ENCODE measurements around the gene CCDC77.

CCDC77 gene

DNA sequence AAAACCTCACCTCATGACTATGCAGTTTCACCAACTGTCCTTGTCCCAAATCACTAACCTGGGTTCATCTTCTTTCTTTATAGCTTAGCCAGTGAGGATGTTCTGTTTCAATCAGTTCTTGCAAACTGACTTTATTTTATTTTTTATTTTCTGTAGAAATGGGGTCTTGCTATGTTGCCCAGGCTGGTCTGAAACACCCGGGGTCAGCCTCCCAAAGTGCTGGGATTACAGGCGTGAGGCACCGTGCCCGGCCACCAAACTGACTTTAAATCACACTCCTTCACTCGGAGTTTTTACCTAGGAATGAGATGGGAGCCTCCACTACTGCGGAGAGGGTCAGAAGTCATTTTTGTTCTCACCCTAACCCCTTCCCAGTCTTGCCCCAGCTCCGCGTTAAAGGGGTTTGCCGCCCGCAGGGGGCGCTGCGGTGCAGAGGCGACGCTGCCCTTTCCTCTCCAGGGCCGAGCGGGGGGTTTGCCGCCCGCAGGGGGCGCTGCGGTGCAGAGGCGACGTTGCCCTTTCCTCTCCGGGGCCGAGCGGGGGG lies 51.3 kb downstream of the CCDC77 start:
- DNase-seq (ENCODE audit: low read depth in 2 of 2), result no peak

DNA sequence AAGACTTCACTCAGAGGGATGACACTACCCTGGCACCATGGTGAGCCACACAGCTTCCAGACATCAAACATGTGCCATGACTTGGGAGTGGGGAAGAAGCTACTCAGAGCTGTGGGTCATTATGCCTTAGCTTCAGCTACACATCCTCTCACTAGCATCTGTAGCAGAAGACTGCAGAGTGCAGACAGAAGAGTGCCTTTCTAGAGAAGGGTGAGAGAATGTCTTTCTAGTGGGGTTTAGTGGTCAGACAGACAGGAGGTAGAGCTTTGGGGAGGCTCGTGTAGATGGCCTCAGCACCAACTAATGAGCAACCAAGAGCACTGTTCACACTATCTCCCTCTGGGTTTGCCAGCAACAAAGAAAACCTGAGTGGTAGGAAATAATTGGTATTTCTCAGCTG lies 53.4 kb downstream of the CCDC77 start:
- no peak for DNase-seq (ENCODE audit: low read depth in 2 of 2)

DNA sequence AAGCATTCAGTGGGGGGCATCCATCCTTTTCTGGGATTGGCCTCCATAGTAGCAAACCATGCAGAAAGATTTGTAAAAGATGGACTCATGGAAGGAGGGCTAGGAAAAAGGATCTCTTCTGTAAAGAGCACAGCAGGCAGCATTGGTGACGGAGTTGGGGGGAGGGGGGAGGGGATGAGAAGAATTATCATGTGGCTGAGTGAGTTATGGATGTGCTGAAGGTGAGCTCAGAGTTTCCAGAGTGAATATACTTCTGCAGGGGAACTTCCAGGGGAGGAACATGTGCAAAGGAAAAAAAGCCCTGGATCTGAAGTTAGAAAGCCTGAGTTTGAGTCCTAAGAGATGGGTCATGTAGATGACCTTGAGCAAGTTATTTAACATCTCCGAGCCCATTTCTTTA lies 54.4 kb downstream of the CCDC77 start:
- DNase-seq (ENCODE audit: low read depth in 2 of 2), result no peak

- no peak for DNase-seq (ENCODE audit: low read depth in 2 of 2)
These were observed 56.2 kb downstream of the CCDC77 start for GRCh38 chr12:457676-458075.

DNA sequence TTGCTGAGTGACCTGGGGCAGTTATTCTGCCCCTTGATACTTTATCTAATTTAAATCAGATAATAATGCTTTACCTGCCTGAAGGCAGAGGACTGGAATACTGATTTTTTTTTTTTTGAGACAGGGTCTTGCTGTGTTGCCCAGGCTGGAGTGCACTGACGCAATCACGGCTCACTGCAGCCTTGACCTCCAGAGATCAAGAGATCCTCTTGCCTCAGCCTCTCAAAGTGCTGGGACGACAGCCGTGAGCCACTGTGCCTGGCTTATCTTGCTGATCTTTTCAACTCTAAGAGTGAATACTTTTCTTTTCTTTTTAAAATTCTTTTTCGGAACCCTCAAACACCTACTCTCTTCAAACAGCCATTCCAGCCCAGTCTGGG lies 57.6 kb downstream of the CCDC77 start:
- DNase-seq (ENCODE audit: low read depth in 2 of 2), result no peak

- no peak for DNase-seq (ENCODE audit: low read depth in 2 of 2)
These were observed 58.2 kb downstream of the CCDC77 start, which contains the start of gene B4GALNT3 for GRCh38 chr12:459430-460258. Gene B4GALNT3, plus strand, starts transcription at chr12:459939. Its CDS starts 438 bp downstream, at chr12:460377.

- DNase-seq (ENCODE audit: low read depth in 2 of 2), result no peak
These were observed 59.1 kb downstream of the CCDC77 start for GRCh38 chr12:460261-461230.

DNA sequence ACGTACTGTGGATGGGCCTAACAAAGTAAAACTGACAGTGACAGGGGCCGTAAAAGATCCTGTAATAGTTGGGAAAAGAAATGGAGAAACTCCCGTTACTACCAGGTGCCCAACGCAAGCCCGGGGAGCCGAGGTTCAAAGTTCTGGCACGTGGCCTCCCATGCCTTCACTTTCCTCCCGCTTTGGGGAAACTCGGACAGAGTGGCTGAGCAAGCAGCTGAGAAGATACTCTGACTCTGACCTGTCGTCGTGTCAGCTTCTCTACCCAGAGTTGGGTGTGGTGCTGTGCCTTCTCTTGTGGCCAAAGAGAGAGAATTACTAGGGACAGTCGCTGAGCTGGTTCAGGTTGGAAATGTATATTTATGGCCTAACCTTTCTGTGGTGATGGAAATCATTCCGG lies 60.0 kb downstream of the CCDC77 start:
- DNase-seq (ENCODE audit: low read depth in 2 of 2), result no peak

DNA sequence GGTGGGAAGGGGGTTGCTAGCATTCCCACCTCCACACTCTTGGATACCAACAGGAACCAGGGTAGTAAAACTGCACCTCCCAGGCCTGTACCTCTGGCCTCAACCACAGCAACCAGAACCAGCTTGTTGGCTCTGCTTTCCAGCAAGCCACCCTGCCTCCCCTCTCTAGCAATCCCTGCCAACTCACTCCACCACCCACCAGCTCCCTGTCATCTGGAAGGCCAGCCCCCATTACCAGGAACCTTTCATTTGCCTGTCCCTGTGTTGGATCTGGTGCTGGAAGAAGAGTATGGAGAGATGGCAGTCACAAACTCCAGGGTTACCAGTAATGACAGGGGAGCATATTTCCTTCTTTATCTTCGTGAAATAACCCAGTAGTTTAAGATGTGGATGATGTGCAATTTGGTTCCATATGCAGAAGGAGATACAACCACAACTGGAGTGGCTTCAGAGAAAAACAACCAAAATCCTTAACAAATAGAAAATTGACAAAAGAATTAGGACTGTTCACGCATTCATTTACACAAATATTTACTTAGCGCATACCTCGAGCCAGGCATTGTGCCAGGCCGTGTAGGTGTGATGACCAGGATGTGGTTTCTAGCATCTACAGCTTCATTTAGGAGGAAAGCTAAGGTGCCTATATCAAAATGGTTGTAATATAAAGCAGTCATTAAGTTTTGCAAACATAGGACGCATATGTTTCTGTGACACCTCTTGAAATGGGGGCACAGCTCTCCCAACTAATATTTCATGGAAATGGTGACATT lies 61.7 kb downstream of the CCDC77 start:
- no peak for DNase-seq (ENCODE audit: low read depth in 2 of 2)

GRCh38 chr12:464484-465267 lies 63.2 kb downstream of the CCDC77 start:
- DNase-seq (ENCODE audit: low read depth in 2 of 2), result no peak

- no peak for DNase-seq (ENCODE audit: low read depth in 2 of 2)
These were observed 64.6 kb downstream of the CCDC77 start for GRCh38 chr12:466039-466438.

GRCh38 chr12:466762-467161 lies 65.3 kb downstream of the CCDC77 start:
- no peak for DNase-seq (ENCODE audit: low read depth in 2 of 2)

GRCh38 chr12:467591-467990 lies 66.1 kb downstream of the CCDC77 start:
- no peak for DNase-seq (ENCODE audit: low read depth in 2 of 2)

DNA sequence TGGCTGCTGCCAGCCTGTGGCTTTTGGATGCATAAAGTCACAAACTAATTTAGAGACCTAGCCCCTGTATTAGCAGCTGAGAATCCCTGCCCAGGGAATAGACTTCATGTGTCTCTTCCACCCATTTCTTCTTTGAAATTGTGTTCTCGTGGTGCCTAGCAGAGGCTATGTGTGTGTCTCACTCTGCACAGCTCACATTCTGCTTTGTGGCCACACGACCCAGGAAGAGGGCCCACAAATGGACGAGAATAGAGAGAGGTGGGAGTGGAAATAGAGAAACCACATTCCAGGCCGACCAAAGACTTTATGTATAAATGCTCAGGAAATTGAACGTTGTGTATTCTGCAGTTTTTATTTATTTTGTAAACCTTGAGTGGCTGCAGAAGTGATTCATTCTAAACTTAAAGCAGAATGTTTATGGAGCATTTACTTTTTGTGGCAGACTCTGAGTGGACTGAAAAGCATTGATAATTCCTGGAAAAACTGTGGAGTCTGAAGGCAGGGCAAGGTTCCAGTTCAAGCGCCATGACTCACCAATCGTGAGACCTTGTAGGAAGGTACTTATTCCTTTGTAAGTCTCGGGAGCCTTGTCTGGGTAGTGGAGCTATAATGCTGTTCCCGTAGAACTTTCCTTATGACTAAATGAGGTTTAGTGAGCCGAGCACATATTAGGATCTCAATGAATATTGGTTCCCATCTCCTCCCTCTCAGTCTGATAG lies 67.4 kb downstream of the CCDC77 start:
- no peak for DNase-seq (ENCODE audit: low read depth in 2 of 2)

- DNase-seq (ENCODE audit: low read depth in 2 of 2), result no peak
These were observed 68.7 kb downstream of the CCDC77 start for GRCh38 chr12:470133-470532.

DNA sequence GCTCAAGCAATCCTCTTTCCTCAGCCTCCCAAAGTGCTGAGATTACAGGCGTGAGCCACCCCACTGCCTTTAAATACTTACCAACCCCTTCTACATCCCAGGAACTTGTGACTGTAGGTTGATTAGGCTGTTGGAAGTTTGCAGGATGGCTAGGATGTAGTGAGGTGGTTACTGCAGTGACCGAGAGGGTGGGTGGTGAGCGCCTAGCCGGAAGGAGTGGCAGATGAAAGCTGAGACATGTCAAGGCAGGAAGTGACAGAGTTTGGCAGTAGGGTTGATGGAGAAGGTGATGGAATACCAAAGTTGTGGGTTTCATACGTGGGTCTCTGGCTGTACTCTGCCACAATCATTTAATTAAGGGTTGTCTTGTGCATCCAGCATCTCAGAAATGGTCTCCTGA lies 71.8 kb downstream of the CCDC77 start:
- no peak for DNase-seq (ENCODE audit: low read depth in 2 of 2)

- DNase-seq (ENCODE audit: low read depth in 2 of 2), result no peak
These were observed 72.6 kb downstream of the CCDC77 start for GRCh38 chr12:473863-474577.

GRCh38 chr12:475286-475685 lies 73.8 kb downstream of the CCDC77 start:
- DNase-seq (ENCODE audit: low read depth in 2 of 2), result no peak

DNA sequence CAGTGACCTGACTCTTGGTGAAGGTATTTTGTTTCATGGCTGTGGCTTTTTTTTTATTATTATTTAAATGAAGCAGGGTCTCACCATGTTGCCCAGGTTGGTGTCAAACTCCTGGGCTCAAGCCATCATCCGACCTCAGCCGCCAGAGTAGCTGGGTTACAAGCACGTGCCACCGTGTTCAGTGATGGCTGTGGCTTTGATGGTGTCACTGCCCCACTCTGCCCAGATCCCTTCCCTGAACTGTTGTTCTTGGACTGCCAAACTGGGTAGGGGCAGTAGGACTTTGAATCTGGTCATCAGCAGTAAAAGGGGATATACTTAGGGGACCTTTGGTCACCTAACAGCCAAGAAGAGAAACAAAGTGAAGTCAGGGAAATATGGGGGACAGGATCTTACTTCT lies 77.7 kb downstream of the CCDC77 start:
- no peak for DNase-seq (ENCODE audit: low read depth in 2 of 2)

Data from stimulated activated CD8-positive, alpha-beta memory T cell treated with anti-CD3 and anti-CD28 coated beads, Interleukin-7, amount 100 ng/mL, for 1 hour (primary cell).